Neural progenitor cell (in vitro differentiated cells): ENCODE measurements around the gene IL6R.

ENCODE experiments used
- CTCF ChIP-seq: fragments of 200-600 bp; sonication (generic); IDR thresholded peaks from 2 replicates; pipeline ENCODE4 v1.5.1; 2017; ENCODE audit warnings: antibody characterized with exemption, mild to moderate bottlenecking
- EZH2 ChIP-seq: fragments of 200-600 bp; sonication (generic); IDR thresholded peaks from 2 replicates; pipeline ENCODE4 v1.6.1; 2017; ENCODE audit warnings: antibody characterized with exemption, mild to moderate bottlenecking, moderate library complexity
- EZH2phosphoT487 ChIP-seq: fragments of 200-600 bp; sonication (generic); IDR thresholded peaks from 2 replicates; pipeline ENCODE4 v1.6.1; 2017; ENCODE audit warnings: antibody characterized with exemption

GRCh38 chr1:154497026-154497806 lies 92.1 kb downstream of the IL6R start:
- TF ChIP-seq CTCF: no peak
- TF ChIP-seq EZH2: no peak
- no peak for TF ChIP-seq EZH2phosphoT487
